GM13976 (cell line): ENCODE data around the gene RNU4-1.
A peak's percentile ranks its signal among the peaks of the same experiment; 100 is the strongest.

Source experiments
- DNase-seq: peaks from one replicate; pipeline ENCODE4 v3.0.0; 2012; ENCODE audit warnings: low spot score
- in situ Hi-C: fragments of 300-500 bp; cut with MboI; formaldehyde crosslinking; loops from one replicate; pipeline ENCODE4 v1.12.0; 2022; ENCODE audit warnings: low sequenced_read_pairs, mixed read lengths, inconsistent platforms; ENCODE audit not compliant: unreplicated experiment
- TF ChIP-seq, protein P1 (sequence below): IDR thresholded peaks from 2 replicates; pipeline ENCODE4 v1.5.1; 2012; ENCODE audit warnings: borderline replicate concordance, mild to moderate bottlenecking; ENCODE audit not compliant: insufficient read depth; ENCODE audit errors: extremely low read depth, missing control alignments, control extremely low read depth

Gene RNU4-1

DNA sequence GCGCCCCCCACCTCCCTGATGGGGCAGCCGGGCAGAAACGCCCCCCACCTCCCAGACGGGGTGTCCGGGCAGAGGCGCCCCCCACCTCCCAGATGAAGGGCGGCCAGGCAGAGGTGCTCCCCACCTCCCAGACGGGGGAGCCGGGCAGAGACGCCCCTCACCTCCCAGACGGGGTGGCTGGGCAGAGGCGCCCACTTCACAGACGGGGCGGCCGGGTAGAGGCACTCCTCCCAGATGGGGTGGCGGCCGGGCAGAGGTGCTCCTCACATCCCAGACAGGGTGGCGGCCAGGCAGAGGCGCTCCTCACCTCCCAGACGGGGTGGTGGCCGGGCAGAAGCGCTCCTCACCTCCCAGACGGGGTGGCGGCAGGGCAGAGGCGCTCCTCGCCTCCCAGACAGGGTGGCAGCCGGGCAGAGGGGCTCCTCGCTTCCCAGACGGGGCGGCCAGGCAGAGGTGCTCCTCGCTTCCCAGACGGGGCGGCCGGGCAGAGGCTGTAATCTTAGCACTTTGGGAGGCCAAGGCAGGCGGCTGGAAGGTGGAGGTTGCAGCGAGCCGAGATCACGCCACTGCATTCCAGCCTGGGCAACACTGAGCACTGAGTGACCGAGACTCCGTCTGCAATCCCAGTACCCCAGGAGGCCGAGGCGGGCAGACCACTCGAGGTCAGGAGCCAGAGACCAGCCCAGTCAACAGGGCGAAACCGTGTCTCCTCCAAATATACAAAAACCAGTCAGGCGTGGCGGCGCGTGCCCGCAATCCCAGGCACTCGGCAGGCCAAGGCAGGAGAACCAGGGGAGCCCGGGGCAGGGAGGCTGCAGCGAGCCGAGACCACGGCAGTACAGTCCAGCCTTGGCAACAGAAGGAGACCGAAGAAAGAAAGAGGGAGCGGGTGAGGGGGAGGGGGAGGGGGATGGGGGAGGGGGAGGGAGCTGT lies 14.6 kb downstream of the RNU4-1 start:
- no peak for DNase-seq
- TF ChIP-seq, protein P1, sequence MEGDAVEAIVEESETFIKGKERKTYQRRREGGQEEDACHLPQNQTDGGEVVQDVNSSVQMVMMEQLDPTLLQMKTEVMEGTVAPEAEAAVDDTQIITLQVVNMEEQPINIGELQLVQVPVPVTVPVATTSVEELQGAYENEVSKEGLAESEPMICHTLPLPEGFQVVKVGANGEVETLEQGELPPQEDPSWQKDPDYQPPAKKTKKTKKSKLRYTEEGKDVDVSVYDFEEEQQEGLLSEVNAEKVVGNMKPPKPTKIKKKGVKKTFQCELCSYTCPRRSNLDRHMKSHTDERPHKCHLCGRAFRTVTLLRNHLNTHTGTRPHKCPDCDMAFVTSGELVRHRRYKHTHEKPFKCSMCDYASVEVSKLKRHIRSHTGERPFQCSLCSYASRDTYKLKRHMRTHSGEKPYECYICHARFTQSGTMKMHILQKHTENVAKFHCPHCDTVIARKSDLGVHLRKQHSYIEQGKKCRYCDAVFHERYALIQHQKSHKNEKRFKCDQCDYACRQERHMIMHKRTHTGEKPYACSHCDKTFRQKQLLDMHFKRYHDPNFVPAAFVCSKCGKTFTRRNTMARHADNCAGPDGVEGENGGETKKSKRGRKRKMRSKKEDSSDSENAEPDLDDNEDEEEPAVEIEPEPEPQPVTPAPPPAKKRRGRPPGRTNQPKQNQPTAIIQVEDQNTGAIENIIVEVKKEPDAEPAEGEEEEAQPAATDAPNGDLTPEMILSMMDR, result no peak
- in situ Hi-C loops, result no loop called here

DNA sequence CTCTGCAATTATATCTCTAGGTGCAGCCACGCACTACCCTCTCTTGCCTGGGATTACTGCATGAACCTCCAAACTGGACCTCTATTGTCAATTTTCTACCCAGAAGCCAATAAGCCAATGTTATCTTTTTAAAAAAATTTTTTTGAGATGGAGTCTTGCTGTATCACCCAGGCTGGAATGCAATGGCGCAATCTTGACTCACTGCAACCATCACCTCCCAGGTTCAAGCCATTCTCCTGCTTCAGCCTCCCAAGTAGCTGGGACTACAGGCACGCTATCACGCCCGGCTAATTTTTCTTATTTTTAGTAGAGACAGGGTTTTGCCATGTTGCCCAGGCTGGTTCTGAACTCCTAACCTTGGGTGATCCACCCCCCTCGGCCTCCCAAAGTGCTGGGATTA lies 16.3 kb downstream of the RNU4-1 start:
- TF ChIP-seq, protein P1, result no peak

DNA sequence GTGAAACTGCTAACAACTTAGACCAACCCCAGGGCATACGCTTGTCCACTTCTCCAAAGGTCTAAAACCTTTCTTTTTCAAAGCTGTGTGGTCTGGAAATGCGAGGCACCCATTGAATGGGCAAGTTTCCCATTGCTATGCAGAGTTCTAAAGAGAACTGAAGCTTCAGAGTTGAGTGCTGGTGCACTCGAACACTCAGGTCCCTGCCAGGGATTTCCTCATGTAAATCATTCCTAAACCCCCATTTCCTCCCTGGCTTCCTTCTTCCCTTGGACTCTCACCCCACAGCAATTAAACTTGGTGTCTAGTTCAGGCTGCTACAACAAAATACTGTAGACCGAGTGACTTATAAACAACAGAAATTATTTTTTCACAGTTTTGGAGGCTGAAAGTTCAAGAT lies 25.3 kb downstream of the RNU4-1 start:
- TF ChIP-seq, protein P1, result no peak
- in situ Hi-C loops, result loop anchor here (5.0 kb wide), 1 partner anchor 40 kb away; no protein-coding TSS in a partner anchor
- no peak for DNase-seq

More for the DNA sequence above, 16.3 kb downstream of the RNU4-1 start:
- no peak for DNase-seq
- in situ Hi-C loops, result no loop called here

DNA sequence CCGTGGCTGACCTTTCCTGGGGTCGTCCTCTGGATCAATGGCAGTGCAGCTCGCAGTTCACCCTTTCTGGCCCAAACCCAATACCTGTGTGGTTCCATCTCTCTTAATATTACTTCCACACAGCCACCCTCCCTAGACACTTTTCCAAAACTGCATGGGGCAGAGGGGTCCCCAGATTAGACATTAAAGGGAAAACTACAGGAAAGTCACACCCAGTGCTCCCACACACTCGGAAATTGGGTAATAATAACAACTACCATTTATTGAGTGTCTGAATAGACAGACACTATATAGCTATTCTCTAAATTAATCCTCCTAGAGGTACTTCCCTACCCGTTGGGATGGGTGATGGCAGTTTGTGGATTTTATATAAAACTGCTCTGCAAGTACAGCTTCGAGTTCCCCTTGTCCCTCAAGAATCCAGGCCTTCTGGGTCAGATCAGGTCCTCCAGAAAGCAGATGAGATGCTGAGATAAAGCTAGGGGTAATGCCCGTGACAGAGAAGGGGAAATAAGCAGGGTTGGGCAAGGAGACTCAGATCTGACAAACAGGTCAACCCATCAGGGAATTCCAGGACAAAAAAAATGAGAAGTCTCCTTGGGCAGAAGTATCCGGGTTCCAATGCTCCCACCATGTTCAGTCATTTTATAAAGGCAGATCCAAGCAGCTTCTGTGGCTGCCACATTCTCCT lies 26.7 kb downstream of the RNU4-1 start:
- no peak for DNase-seq
- TF ChIP-seq, protein P1, result no peak
- in situ Hi-C loops, result loop anchor here (5.0 kb wide), 1 partner anchor 39 kb away; no protein-coding TSS in a partner anchor

DNA sequence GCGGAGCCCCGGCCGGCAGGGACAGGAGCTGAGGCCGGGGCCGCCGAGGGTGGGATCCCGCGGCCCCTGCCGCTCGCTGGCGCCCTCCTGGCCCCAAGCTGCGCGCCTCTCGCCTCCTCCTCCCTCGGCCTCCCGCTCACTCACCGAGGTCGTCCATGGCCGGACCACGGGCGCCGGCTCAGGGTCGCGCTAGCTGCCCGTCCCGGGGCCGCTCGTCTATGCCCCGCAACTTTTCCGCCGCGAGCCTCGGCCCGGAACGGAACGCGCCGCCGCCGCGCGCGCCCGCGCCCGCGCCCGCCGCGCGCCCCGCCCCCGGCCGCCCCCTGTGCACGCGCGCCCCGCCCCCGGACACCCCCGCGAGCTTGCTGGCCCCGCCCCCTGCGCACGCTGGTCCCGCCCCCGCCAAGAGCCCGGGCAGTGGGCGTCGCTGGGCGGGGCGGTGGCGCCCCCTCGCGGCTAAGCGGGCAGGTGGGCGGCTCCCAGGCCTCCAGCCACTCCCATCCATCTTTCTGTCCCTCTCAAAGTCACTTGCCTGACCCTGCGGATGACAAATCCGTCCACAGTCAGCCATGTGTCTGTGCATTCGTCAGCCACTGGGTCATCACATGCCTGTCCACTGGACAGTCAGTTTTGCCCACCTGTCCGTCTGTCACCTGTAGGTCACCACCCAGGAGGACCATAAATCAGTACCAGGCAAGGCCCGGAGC lies 27.4 kb downstream of the RNU4-1 start, which contains the start of gene PXN:
Gene PXN, minus strand, starts transcription at position 258 of the 707 bp plus-strand sequence. Its CDS starts 101 bp downstream, at position 157.
- TF ChIP-seq, protein P1, result peak; percentile 78
- in situ Hi-C loops, result loop anchor here (5.0 kb wide), 1 partner anchor 38 kb away; no protein-coding TSS in a partner anchor
- DNase-seq, result peak; percentile 96
